Nephron (organoid): Measurements from ENCODE around the gene SEMA4C.

ENCODE experiments used
- H3K27ac Mint-ChIP-seq, 3 experiments: 2 replicates each; pipeline ENCODE4 v1.8.0; 2020; ENCODE audit warnings: mixed read lengths in 3 of 3, mild to moderate bottlenecking in 2 of 3, moderate library complexity in 1 of 3
- H3K27me3 Mint-ChIP-seq: 2 replicates; pipeline ENCODE4 v1.8.0; 2021; ENCODE audit warnings: low read depth, mild to moderate bottlenecking, moderate library complexity, mixed read lengths
- H3K36me3 Mint-ChIP-seq: 2 replicates; pipeline ENCODE4 v1.8.0; 2020; ENCODE audit warnings: low read depth, mixed read lengths
- H3K4me1 Mint-ChIP-seq: 2 replicates; pipeline ENCODE4 v1.8.0; 2020; ENCODE audit warnings: mixed read lengths
- H3K4me3 Mint-ChIP-seq, 3 experiments: 2 replicates each; pipeline ENCODE4 v1.8.0; 2020; ENCODE audit warnings: mild to moderate bottlenecking in 3 of 3, mixed read lengths in 3 of 3, moderate library complexity in 2 of 3
- H3K9me3 Mint-ChIP-seq: 2 replicates; pipeline ENCODE4 v1.8.0; 2020; ENCODE audit warnings: mixed read lengths
- TF ChIP-seq, protein P1 (sequence below), 3 experiments: fragments of 200-600 bp; sonication (generic); IDR thresholded peaks; one replicate each; pipeline ENCODE4 v1.5.0; 2021; ENCODE audit warnings: antibody characterized with exemption in 3 of 3; ENCODE audit not compliant: unreplicated experiment in 3 of 3

The SEMA4C gene

GRCh38 chr2:96916156-96916630, 46.3 kb upstream of the SEMA4C start:
- H3K36me3 Mint-ChIP-seq, result no peaks in the 10 kb centered on the region

DNA sequence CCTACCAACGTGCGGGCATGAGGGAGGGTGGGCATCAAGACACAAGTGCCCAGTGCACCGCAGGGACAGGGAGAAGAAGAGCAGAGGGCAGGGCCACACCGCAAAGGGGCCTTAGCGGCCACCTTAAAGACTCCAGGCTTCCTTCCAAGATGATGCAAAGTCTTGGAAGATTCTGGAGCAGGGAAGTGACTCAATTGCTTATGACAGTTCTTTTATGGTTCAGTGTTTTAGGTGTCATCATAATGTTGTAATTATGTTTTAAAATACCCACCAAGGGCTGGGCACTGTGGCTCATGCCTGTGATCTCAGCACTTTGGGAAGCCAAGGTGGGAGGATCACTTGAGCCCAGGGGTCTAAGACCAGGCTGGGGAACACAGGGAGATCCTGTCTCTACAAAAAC, 44.5 kb upstream of the SEMA4C start:
- H3K4me3 Mint-ChIP-seq, result no peak overlapping the region
- TF ChIP-seq, protein P1, sequence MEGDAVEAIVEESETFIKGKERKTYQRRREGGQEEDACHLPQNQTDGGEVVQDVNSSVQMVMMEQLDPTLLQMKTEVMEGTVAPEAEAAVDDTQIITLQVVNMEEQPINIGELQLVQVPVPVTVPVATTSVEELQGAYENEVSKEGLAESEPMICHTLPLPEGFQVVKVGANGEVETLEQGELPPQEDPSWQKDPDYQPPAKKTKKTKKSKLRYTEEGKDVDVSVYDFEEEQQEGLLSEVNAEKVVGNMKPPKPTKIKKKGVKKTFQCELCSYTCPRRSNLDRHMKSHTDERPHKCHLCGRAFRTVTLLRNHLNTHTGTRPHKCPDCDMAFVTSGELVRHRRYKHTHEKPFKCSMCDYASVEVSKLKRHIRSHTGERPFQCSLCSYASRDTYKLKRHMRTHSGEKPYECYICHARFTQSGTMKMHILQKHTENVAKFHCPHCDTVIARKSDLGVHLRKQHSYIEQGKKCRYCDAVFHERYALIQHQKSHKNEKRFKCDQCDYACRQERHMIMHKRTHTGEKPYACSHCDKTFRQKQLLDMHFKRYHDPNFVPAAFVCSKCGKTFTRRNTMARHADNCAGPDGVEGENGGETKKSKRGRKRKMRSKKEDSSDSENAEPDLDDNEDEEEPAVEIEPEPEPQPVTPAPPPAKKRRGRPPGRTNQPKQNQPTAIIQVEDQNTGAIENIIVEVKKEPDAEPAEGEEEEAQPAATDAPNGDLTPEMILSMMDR (IDR thresholded peaks at IDR 0.05; ENCODE audit: unreplicated experiment in 3 of 3), result no peak
- H3K27me3 Mint-ChIP-seq, result peaks cover 7% of the 10 kb centered on the region
- H3K9me3 Mint-ChIP-seq, result no peaks in the 10 kb centered on the region
- H3K4me1 Mint-ChIP-seq, result peaks cover 39% of the 10 kb centered on the region
- no peaks in the 10 kb centered on the region for H3K36me3 Mint-ChIP-seq
- no peak overlapping the region for H3K27ac Mint-ChIP-seq

More at GRCh38 chr2:96916156-96916630, 46.3 kb upstream of the SEMA4C start:
- H3K27me3 Mint-ChIP-seq, result peaks cover 7% of the 10 kb centered on the region
- no peaks in the 10 kb centered on the region for H3K9me3 Mint-ChIP-seq
- H3K27ac Mint-ChIP-seq, result peak overlapping the region in 2 of 3 experiments; percentile 12 to 20
- H3K4me1 Mint-ChIP-seq, result peaks cover 28% of the 10 kb centered on the region
- H3K4me3 Mint-ChIP-seq, result no peak overlapping the region
- TF ChIP-seq, protein P1 (IDR thresholded peaks at IDR 0.05; ENCODE audit: unreplicated experiment in 3 of 3), result peak in 2 of 3 experiments; percentile 7 to 23

GRCh38 chr2:96913398-96914202, 43.7 kb upstream of the SEMA4C start:
- no peak overlapping the region for H3K4me3 Mint-ChIP-seq
- TF ChIP-seq, protein P1 (IDR thresholded peaks at IDR 0.05; ENCODE audit: unreplicated experiment in 3 of 3), result no peak
- H3K27ac Mint-ChIP-seq, result peak overlapping the region in 2 of 3 experiments; percentile 72 to 79
- peaks cover 7% of the 10 kb centered on the region for H3K27me3 Mint-ChIP-seq
- no peaks in the 10 kb centered on the region for H3K9me3 Mint-ChIP-seq
- H3K4me1 Mint-ChIP-seq, result peaks cover 42% of the 10 kb centered on the region
- H3K36me3 Mint-ChIP-seq, result no peaks in the 10 kb centered on the region

DNA sequence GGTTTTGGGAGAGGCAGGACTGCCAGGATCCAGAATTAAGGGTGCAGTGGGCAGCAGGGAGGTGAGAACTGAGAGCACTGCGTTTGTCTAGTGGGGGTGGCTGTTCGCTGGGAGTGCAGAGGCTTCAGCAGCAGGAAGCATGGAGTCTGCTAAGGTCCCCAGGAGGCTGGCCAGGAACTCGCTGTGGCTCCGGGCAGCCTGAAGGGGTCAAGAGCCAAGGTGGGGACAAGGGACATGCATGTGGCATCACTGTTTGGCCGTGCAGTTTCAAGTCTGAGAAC, 43.2 kb upstream of the SEMA4C start:
- TF ChIP-seq, protein P1 (IDR thresholded peaks at IDR 0.05; ENCODE audit: unreplicated experiment in 3 of 3), result no peak
- Mint-ChIP-seq H3K4me3 (peak overlapping the region in 2 of 3 experiments; percentile 7 to 71), H3K9me3 (no peaks in the 10 kb centered on the region), H3K27me3 (peaks cover 7% of the 10 kb centered on the region), H3K36me3 (no peaks in the 10 kb centered on the region), H3K27ac (peak overlapping the region; percentile 43 to 79 (median 72)), H3K4me1 (peaks cover 44% of the 10 kb centered on the region)

- H3K27me3 Mint-ChIP-seq, result peaks cover 7% of the 10 kb centered on the region
- peak overlapping the region; percentile 43 to 79 (median 72) for H3K27ac Mint-ChIP-seq
- no peaks in the 10 kb centered on the region for H3K36me3 Mint-ChIP-seq
- TF ChIP-seq, protein P1 (IDR thresholded peaks at IDR 0.05; ENCODE audit: unreplicated experiment in 3 of 3), result no peak
- H3K9me3 Mint-ChIP-seq, result no peaks in the 10 kb centered on the region
- H3K4me1 Mint-ChIP-seq, result peaks cover 49% of the 10 kb centered on the region
- H3K4me3 Mint-ChIP-seq, result peak overlapping the region in 2 of 3 experiments; percentile 7 to 71
Measured at GRCh38 chr2:96912346-96913116, 42.7 kb upstream of the SEMA4C start.
